Measurements from ENCODE around the gene SMAD2.
"Not testable (repeated sequence)": the region's sequence is repeated elsewhere in the genome, so short reads cannot be mapped to it uniquely, and the experiment has no call there.

The SMAD2 gene

GRCh38 chr18:47793609-47794008 is 136.8 kb downstream of the SMAD2 start:
- no peak for DNase-seq (ENCODE audit: low spot score)

- no peak for DNase-seq (ENCODE audit: low spot score)
Measured at GRCh38 chr18:47791461-47791985, 138.9 kb downstream of the SMAD2 start.

- DNase-seq (ENCODE audit: low spot score) = no peak
Measured at GRCh38 chr18:47790036-47790435, 140.4 kb downstream of the SMAD2 start.

GRCh38 chr18:47788621-47789020 is 141.8 kb downstream of the SMAD2 start:
- no peak for DNase-seq (ENCODE audit: low spot score)

- DNase-seq (ENCODE audit: low spot score) = no peak
Measured at GRCh38 chr18:47781561-47781960, 148.9 kb downstream of the SMAD2 start.

GRCh38 chr18:47780011-47780725 is 150.3 kb downstream of the SMAD2 start:
- DNase-seq (ENCODE audit: low spot score) = no peak

GRCh38 chr18:47779381-47779780 is 151.1 kb downstream of the SMAD2 start:
- no peak for DNase-seq (ENCODE audit: low spot score)

GRCh38 chr18:47777626-47778025 is 152.8 kb downstream of the SMAD2 start:
- no peak for DNase-seq (ENCODE audit: low spot score)

GRCh38 chr18:47775961-47776360 is 154.5 kb downstream of the SMAD2 start:
- DNase-seq (ENCODE audit: low spot score) = peak; percentile 21

- DNase-seq (ENCODE audit: low spot score) = no peak
Measured at GRCh38 chr18:47773931-47774330, 156.5 kb downstream of the SMAD2 start.

GRCh38 chr18:47772374-47773248 is 157.8 kb downstream of the SMAD2 start:
- peak; percentile 69 for DNase-seq (ENCODE audit: low spot score)

- DNase-seq (ENCODE audit: low spot score) = no peak
Measured at GRCh38 chr18:47771922-47772321, 158.5 kb downstream of the SMAD2 start.

GRCh38 chr18:47767699-47768098 is 162.8 kb downstream of the SMAD2 start:
- DNase-seq (ENCODE audit: low spot score) = no peak

GRCh38 chr18:47767198-47767597 is 163.3 kb downstream of the SMAD2 start:
- not testable (repeated sequence) for DNase-seq (ENCODE audit: low spot score)

Data from AG08395 (cell line).